Tibial nerve (tissue), 4 donors: ENCODE measurements around the gene FKBP1A.

ENCODE experiments used
- CTCF ChIP-seq, 5 experiments: fragments of 200-600 bp in 3 of 5; fragments of 450-650 bp in 2 of 5; sonication (generic) in 3 of 5; IDR thresholded peaks; one replicate each; pipeline ENCODE4 v1.5.1; 2016 to 2019; ENCODE audit warnings: antibody characterized with exemption in 5 of 5, mild to moderate bottlenecking in 3 of 5, moderate library complexity in 2 of 5
- EP300 ChIP-seq, 2 donors: sonication (generic); formaldehyde crosslinking; IDR thresholded peaks; one replicate each; pipeline ENCODE4 v1.6.1; 2017; ENCODE audit warnings: antibody characterized with exemption in 2 of 2, mild to moderate bottlenecking in 1 of 2
- POLR2A ChIP-seq, 2 donors: fragments of 450-650 bp; IDR thresholded peaks; one replicate each; pipeline ENCODE4 v1.6.1; 2017; ENCODE audit warnings: antibody characterized with exemption in 2 of 2, mild to moderate bottlenecking in 2 of 2, moderate library complexity in 2 of 2

- no peak for TF ChIP-seq CTCF (IDR thresholded peaks at IDR 0.05)
- no peak for TF ChIP-seq EP300 (IDR thresholded peaks at IDR 0.05)
- TF ChIP-seq POLR2A (IDR thresholded peaks at IDR 0.05), result no peak
These were observed 48.3 kb upstream of the FKBP1A start for GRCh38 chr20:1441133-1441532.
